ENCODE data around the gene MFAP5.
"Not testable (repeated sequence)": the region's sequence is repeated elsewhere in the genome, so short reads cannot be mapped to it uniquely, and the experiment has no call there.

MFAP5 gene

DNA sequence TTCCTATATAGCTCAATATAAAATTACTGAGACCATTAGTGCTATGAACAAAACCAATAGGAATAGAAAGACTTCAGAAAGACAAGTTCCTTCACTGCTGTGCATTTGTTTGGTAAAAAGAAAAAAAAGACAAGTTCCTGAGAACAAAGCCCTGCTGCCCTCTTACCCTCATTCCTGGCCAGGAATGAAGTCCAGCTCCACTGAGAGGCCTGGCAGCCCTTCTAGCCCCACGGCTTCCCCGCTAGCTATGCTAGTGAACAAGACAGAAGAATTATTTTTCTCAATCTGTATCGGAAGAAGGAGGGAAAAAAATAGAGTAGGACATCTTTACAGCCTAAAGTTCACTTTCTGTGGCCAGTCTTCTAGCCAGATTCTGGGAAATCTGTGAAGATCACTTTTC, 1.6 kb downstream of the MFAP5 start:
- Mint-ChIP-seq H3K27me3 (ENCODE audit: low read depth) (peaks cover 16% of the 10 kb centered on the region), H3K9me3 (no peaks in the 10 kb centered on the region), H3K27ac (no peak overlapping the region), H3K4me1 (ENCODE audit: low read depth) (no peaks in the 10 kb centered on the region), H3K36me3 (ENCODE audit: low read depth) (no peaks in the 10 kb centered on the region), H3K4me3 (no peak overlapping the region)

DNA sequence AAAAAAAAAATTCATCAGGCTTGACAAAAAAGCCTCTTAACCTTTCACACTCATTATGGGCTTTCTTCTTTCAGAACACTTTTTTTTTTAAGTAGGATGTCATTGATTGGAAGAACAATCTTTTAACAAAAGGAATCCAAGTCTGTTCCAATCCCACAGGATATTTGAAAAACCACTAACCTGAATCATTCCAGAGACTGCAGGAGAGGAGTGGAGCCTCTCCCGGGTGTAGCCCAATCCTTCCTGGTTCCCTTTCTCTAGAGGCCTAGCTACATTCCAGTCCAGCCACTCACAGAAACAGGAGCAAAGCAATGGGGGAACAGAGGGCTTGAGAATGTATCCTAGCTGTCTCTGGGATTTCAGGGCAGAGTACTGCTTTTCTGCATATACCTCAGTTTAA, 4.3 kb downstream of the MFAP5 start:
- Mint-ChIP-seq H3K27me3 (ENCODE audit: low read depth) (peaks cover 23% of the 10 kb centered on the region), H3K36me3 (ENCODE audit: low read depth) (no peaks in the 10 kb centered on the region), H3K9me3 (no peaks in the 10 kb centered on the region), H3K27ac (no peak overlapping the region), H3K4me1 (ENCODE audit: low read depth) (no peaks in the 10 kb centered on the region), H3K4me3 (no peak overlapping the region)

DNA sequence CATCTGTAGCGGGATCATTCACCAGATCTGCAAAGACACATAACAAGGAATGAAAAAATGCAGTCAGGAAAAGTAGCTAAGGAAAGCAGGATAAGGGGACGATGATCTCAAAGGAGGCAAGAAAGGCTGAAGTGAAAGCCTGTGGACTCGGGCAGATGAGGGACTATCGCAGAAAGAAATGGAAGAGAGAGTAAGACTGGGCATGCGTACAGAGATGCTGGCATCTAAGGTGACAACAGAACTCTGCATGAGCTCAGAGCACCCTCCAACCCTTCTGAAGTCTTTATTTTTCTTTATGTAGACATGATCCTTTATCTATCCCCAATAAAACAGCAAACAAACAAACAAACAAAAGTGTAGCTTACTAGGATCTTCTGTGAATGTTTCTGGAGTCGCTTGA, 7.2 kb downstream of the MFAP5 start:
- H3K4me1 Mint-ChIP-seq (ENCODE audit: low read depth): no peaks in the 10 kb centered on the region
- no peak overlapping the region for H3K27ac Mint-ChIP-seq
- H3K9me3 Mint-ChIP-seq: no peaks in the 10 kb centered on the region
- no peaks in the 10 kb centered on the region for H3K36me3 Mint-ChIP-seq (ENCODE audit: low read depth)
- H3K27me3 Mint-ChIP-seq (ENCODE audit: low read depth): peaks cover 48% of the 10 kb centered on the region
- H3K4me3 Mint-ChIP-seq: no peak overlapping the region

DNA sequence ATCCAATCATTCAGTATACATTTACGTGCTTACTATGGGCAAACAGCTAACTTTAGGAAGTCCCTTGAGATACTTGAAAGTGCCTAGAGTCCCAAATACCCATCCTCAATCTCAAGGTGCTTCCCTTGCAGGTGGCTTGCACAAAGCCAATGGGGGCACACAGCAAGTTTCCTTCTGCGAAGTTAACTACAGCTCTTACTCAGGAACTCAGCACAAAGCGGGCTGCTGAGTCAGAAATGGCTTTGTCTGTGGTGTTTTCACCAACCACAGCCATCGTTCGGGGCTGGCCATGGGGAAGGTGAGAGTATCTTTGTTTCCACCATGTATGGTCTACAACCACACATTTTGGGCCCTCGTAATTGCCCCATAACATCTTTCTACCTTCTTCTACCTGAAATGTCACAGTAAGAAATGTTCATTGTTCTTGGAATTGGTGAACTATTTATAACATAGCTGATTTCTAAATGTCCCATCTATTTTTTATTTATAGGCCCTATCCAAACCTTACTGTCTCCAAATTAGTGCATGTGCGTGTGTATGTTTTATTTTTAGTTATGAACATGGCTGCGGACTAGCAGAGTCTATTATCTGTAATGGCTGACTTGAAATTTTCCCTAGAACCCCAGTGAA, 13.9 kb downstream of the MFAP5 start:
- H3K36me3 Mint-ChIP-seq (ENCODE audit: low read depth): no peaks in the 10 kb centered on the region
- H3K4me1 Mint-ChIP-seq (ENCODE audit: low read depth): peaks cover 32% of the 10 kb centered on the region
- H3K4me3 Mint-ChIP-seq: no peak overlapping the region
- H3K27me3 Mint-ChIP-seq (ENCODE audit: low read depth): peaks cover 77% of the 10 kb centered on the region
- no peak overlapping the region for H3K27ac Mint-ChIP-seq
- H3K9me3 Mint-ChIP-seq: no peaks in the 10 kb centered on the region

DNA sequence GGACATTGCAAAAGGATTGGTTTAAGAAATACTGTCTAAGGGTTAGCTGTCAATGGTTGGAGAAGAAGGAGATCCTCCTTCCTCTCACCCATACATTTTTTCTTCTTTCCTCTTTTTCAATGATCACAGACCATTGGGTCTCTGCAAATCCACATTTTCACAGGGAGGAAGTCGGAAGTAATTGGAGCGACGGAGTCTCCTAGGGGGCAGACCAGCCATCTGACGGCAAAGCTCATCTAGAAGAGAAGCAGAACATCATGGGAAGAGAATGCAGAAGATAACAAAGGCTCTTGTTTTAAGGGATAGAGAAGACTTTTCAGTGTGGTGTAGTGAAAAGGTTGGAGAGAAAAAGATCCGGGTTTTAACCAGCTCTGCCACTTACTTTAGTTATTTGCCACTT, 14.7 kb downstream of the MFAP5 start:
- no peaks in the 10 kb centered on the region for H3K36me3 Mint-ChIP-seq (ENCODE audit: low read depth)
- no peaks in the 10 kb centered on the region for H3K9me3 Mint-ChIP-seq
- peaks cover 34% of the 10 kb centered on the region for H3K4me1 Mint-ChIP-seq (ENCODE audit: low read depth)
- H3K4me3 Mint-ChIP-seq: no peak overlapping the region
- H3K27ac Mint-ChIP-seq: no peak overlapping the region
- peaks cover 74% of the 10 kb centered on the region for H3K27me3 Mint-ChIP-seq (ENCODE audit: low read depth)

DNA sequence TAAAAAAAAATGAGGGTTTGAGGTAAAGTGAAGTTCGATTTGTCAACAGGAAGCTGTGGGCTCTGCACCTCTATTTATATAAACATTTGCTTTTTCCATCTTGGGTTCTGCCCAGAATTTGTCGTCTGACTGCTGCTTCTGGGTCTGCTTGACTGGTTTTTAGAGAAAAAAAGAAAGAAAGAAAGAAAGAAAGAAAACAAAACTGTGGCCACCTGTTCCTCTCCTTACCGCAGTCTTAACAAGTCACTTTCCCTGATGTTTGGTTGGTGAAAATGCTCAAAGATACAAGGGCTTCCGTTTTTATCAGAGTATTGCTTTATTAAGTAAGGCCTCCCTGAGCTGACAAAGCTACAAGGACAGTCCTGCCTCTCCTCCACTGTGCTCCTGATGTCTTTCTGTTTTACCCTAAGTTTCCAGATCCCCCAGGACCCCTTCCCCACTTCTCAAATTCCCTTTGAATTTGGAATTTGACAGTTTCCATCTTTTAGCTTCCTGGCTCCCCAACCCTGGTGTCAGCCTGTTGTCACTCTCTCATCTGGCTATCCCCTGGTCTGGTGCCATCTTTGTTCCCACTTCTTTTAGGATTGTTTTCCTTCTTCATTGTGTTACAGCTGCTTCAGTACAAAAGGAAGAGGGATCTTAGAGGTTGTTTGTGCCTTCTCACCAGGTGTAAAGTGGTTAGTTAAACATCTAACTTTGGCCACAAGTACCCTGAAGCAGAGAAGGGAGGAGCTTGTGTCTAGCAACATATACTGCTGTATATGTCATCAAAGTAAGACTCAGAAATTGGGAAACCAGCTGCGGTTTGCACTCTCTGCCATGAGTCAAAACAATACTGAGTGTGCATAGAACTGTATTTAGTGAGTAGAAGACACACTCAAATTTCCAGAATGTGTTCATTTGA, 18.0 kb downstream of the MFAP5 start:
- Mint-ChIP-seq H3K4me1 (ENCODE audit: low read depth) (peaks cover 34% of the 10 kb centered on the region), H3K27ac (peak overlapping the region; percentile 80), H3K36me3 (ENCODE audit: low read depth) (no peaks in the 10 kb centered on the region), H3K4me3 (peak overlapping the region; percentile 66), H3K9me3 (no peaks in the 10 kb centered on the region), H3K27me3 (ENCODE audit: low read depth) (peaks cover 67% of the 10 kb centered on the region)

DNA sequence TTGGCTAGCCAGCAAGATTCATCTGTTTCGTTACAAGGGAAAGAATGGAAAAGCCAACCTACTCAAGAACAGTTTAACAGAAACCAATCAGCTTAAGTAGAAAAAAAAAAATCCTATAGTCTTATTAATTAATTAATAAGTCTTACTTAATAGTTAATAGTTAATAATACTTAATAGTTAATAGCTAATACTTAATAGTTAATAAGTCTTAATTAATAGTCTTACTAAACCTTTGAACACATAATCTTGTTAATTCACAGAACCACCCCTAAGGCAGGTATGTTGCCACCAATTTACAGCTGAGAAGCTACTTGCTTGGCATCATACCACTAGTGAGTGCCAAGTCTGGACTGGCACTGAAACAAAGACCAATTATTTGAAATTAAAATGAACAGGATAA, 19.9 kb downstream of the MFAP5 start:
- H3K9me3 Mint-ChIP-seq: no peaks in the 10 kb centered on the region
- H3K4me1 Mint-ChIP-seq (ENCODE audit: low read depth): peaks cover 19% of the 10 kb centered on the region
- no peak overlapping the region for H3K4me3 Mint-ChIP-seq
- H3K36me3 Mint-ChIP-seq (ENCODE audit: low read depth): no peaks in the 10 kb centered on the region
- H3K27me3 Mint-ChIP-seq (ENCODE audit: low read depth): peaks cover 67% of the 10 kb centered on the region
- H3K27ac Mint-ChIP-seq: no peak overlapping the region

DNA sequence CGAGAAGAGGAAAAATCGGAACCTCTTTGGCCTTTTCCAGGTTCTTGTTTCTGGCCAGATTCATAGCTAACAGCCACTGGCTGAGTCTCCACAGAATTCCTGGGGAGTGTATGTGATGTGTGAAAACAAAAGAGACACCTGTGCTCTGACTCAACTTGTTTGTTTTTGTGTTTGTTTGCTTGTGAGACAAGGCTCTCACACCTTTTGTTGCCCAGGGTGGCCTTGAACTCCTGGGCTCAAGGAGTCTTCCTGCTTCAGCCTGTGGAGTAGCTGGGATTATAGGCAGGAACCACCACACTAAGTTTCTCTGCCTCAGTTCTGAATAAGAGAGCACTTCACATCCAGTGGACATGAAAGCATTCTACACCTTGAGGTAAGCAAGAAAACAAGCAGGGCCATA, 22.7 kb downstream of the MFAP5 start:
- H3K27ac Mint-ChIP-seq: no peak overlapping the region
- no peaks in the 10 kb centered on the region for H3K9me3 Mint-ChIP-seq
- peaks cover 73% of the 10 kb centered on the region for H3K27me3 Mint-ChIP-seq (ENCODE audit: low read depth)
- H3K4me1 Mint-ChIP-seq (ENCODE audit: low read depth): peaks cover 15% of the 10 kb centered on the region
- no peaks in the 10 kb centered on the region for H3K36me3 Mint-ChIP-seq (ENCODE audit: low read depth)
- no peak overlapping the region for H3K4me3 Mint-ChIP-seq

DNA sequence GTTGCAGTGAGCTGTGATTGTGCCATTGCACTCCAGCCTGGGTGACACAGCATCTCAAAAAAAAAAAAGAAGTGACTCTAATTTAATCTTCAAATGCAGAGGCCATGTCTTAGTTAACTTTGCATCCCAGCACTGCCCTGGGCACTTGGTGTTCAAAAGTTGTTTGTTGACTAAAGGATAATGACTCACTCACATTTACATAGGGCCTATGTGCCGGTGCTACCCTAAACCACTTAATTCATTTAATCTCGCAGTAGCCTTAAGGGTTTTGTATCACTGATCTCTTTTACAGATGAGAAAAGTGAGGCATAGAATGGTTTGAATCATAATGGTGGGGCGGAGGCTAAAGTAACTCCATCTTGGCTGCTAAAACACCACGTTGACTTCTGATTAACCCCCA, 23.7 kb downstream of the MFAP5 start:
- Mint-ChIP-seq H3K27ac (no peak overlapping the region), H3K36me3 (ENCODE audit: low read depth) (no peaks in the 10 kb centered on the region), H3K27me3 (ENCODE audit: low read depth) (peaks cover 73% of the 10 kb centered on the region), H3K9me3 (no peaks in the 10 kb centered on the region), H3K4me1 (ENCODE audit: low read depth) (peaks cover 5% of the 10 kb centered on the region), H3K4me3 (no peak overlapping the region)

DNA sequence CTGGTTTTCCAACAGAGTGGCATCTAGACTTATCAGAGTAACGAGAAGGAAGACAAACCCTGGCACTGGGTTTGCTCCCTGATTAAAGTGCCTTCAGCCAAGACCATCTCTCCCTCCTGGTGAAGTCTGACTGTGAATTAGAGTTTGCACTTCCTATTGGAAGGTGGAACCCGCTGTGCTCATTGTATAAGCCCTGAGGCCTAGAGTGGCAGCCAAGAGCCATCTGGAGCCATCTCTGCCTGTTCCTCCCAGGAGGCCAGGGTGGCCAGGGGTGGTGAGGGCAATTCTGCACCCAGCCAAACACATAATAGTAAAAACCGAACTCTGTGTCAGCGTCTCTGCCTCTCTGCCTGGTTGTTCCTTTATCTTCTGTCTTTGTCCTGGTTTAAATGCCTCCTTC, 25.0 kb downstream of the MFAP5 start:
- H3K9me3 Mint-ChIP-seq: no peaks in the 10 kb centered on the region
- H3K27ac Mint-ChIP-seq: no peak overlapping the region
- H3K36me3 Mint-ChIP-seq (ENCODE audit: low read depth): no peaks in the 10 kb centered on the region
- H3K27me3 Mint-ChIP-seq (ENCODE audit: low read depth): peaks cover 66% of the 10 kb centered on the region
- H3K4me1 Mint-ChIP-seq (ENCODE audit: low read depth): no peaks in the 10 kb centered on the region
- no peak overlapping the region for H3K4me3 Mint-ChIP-seq

DNA sequence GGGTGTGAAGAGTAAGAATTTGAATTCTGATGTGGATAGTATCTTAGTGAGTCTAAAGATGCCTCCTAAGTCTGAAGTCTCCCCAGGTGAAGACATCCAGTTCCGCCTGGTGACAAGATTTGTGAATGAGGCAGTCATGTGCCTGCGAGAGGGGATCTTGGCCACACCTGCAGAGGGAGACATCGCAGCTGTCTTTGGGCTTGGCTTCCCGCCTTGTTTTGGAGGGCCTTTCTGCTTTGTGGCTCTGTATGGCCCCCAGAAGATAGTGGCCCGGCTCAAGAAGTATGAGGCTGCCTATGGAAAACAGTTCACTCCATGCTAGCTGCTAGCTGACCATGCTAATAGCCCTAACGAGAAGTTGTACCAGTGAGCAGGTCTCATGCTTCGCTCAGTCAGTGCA, 25.4 kb downstream of the MFAP5 start:
- no peaks in the 10 kb centered on the region for H3K36me3 Mint-ChIP-seq (ENCODE audit: low read depth)
- no peaks in the 10 kb centered on the region for H3K4me1 Mint-ChIP-seq (ENCODE audit: low read depth)
- peaks cover 66% of the 10 kb centered on the region for H3K27me3 Mint-ChIP-seq (ENCODE audit: low read depth)
- H3K9me3 Mint-ChIP-seq: no peaks in the 10 kb centered on the region
- no peak overlapping the region for H3K27ac Mint-ChIP-seq
- H3K4me3 Mint-ChIP-seq: no peak overlapping the region

DNA sequence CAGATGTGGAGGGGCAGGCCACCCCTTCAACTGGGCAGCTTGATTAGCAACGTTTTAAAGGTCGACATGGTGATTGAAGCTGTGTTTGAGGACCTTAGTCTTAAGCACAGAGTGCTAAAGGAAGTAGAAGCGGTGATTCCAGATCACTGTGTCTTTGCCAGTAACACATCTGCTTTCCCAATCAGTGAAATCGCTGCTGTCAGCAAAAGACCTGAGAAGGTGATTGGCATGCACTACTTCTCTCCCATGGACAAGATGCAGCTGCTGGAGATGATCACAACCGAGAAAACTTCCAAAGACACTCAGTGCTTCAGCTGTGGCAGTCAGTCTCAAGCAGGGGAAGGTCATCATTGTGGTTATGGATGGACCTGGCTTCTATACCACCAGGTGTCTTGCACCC, 26.0 kb downstream of the MFAP5 start:
- no peaks in the 10 kb centered on the region for H3K36me3 Mint-ChIP-seq (ENCODE audit: low read depth)
- no peaks in the 10 kb centered on the region for H3K4me1 Mint-ChIP-seq (ENCODE audit: low read depth)
- peaks cover 60% of the 10 kb centered on the region for H3K27me3 Mint-ChIP-seq (ENCODE audit: low read depth)
- no peaks in the 10 kb centered on the region for H3K9me3 Mint-ChIP-seq
- H3K4me3 Mint-ChIP-seq: no peak overlapping the region
- H3K27ac Mint-ChIP-seq: no peak overlapping the region

DNA sequence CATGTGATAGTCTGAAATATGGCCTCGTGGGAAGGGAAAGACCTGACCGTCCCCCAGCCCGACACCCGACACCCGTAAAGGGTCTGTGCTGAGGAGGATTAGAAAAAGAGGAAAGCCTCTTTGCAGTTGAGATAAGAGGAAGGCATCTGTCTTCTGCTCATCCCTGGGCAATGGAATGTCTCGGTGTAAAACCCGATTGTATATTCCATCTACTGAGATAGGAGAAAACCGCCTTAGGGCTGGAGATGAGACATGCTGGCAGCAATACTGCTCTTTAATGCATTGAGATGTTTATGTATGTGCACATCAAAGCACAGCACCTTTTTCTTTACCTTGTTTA, 26.6 kb downstream of the MFAP5 start:
- not testable (repeated sequence) for H3K36me3 Mint-ChIP-seq (ENCODE audit: low read depth)

DNA sequence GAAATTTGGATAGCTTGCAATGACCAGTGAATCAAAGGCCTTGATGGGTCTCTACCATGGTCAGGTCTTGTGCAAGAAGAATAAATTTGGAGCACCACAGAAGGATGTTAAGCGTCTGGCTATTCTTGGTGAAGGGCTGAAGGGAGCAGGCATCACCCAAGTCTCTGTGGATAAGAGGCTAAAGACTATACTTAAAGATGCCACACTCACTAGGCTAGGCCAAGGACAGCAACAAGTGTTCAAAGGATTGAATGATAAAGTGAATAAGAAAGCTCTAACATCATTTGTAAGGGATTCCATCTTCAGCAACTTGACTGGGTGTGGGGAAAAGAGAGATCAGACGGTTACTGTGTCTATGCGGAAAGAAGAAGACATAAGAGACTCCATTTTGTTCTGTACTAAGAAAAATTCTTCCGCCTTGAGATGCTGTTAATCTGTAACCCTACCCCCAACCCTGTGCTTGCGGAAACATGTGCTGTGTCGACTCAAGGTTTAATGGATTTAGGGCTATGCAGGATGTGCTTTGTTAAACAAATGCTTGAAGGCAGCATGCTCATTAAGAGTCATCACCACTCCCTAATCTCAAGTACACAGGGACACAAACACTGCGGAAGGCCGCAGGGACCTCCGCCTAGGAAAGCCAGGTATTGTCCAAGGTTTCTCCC, 27.2 kb downstream of the MFAP5 start:
- H3K27me3 Mint-ChIP-seq (ENCODE audit: low read depth): peaks cover 66% of the 10 kb centered on the region
- H3K4me3 Mint-ChIP-seq; H3K36me3 Mint-ChIP-seq (ENCODE audit: low read depth); H3K9me3 Mint-ChIP-seq; H3K4me1 Mint-ChIP-seq (ENCODE audit: low read depth); H3K27ac Mint-ChIP-seq: not testable (repeated sequence)

More for the DNA sequence above, 26.6 kb downstream of the MFAP5 start:
- H3K27me3 Mint-ChIP-seq (ENCODE audit: low read depth): peaks cover 63% of the 10 kb centered on the region
- H3K27ac Mint-ChIP-seq; H3K4me1 Mint-ChIP-seq (ENCODE audit: low read depth); H3K4me3 Mint-ChIP-seq; H3K9me3 Mint-ChIP-seq: not testable (repeated sequence)

DNA sequence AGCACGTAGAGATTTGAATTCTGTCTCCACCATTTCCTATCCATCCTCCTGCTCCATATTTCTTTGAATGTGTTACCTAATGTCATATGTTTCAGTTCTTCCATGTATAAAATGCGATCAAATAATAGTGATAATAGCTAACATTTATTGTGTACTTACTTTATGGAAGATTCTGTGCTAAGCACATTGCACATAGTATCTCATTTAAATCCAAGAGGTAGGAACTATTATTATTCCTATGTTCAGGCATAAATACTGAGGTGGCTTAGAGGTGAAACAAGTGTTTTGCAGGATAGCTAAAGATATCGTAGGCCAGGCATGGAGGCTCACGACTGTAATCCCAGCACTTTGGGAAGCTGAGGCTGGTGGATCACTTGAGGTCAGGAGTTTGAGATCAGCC, 32.5 kb downstream of the MFAP5 start:
- Mint-ChIP-seq H3K27ac (no peak overlapping the region), H3K36me3 (ENCODE audit: low read depth) (no peaks in the 10 kb centered on the region), H3K27me3 (ENCODE audit: low read depth) (peaks cover 42% of the 10 kb centered on the region), H3K9me3 (no peaks in the 10 kb centered on the region), H3K4me3 (no peak overlapping the region), H3K4me1 (ENCODE audit: low read depth) (no peaks in the 10 kb centered on the region)

All from T-helper 1 cell treated with Interleukin-12 subunit alpha and Interleukin-12 subunit beta and Interleukin-4 antibody, amounts not matched to agents 30 μg/mL and 1 μg/mL, for 36 hours (primary cell).